Measurements from ENCODE around the gene EYA2. TPM values are rescaled to one million over a fixed set of nuclear protein-coding genes. Genes with fewer than 3 reads are reported as not detected.

The EYA2 gene
- total and polyA plus RNA-seq, 2 of the 4 experiments (the other 2 are of a cell fraction) = 2.3 to 5.4 TPM

GRCh38 chr20:46933150-46933549 is 38.5 kb downstream of the EYA2 start:
- Histone ChIP-seq H2AK5ac (ENCODE audit: low read depth, low read length) (no peak overlapping the region), H3K9ac (ENCODE audit: low read depth, low read length) (no peak overlapping the region), H3K36me3 (ENCODE audit: control insufficient read depth, insufficient read depth, low read length) (no peaks in the 10 kb centered on the region), H2BK5ac (ENCODE audit: low read depth, low read length, poor library complexity, severe bottlenecking) (no peak overlapping the region), H3K56ac (ENCODE audit: extremely low read depth, insufficient read depth, low read length) (no peak overlapping the region), H2BK15ac (ENCODE audit: low read depth, low read length) (no peak overlapping the region), H2BK20ac (ENCODE audit: low read depth, low read length) (no peak overlapping the region), H4K5ac (ENCODE audit: low read depth, low read length) (no peak overlapping the region), H3K4me2 (ENCODE audit: low read depth, low read length) (no peak overlapping the region), H3K18ac (ENCODE audit: low read depth, low read length) (no peak overlapping the region), H2BK120ac (ENCODE audit: low read depth, low read length) (no peak overlapping the region), H3K27me3 (ENCODE audit: control insufficient read depth, insufficient read depth, low read length) (no peaks in the 10 kb centered on the region), H3K4me3 (ENCODE audit: insufficient read depth, low read depth, low read length) (no peak overlapping the region), H3K4me1 (ENCODE audit: control insufficient read depth, insufficient read depth, low read length) (peaks cover 5% of the 10 kb centered on the region), H3K9me3 (ENCODE audit: control insufficient read depth, insufficient read depth, low read length) (no peaks in the 10 kb centered on the region), H3K27ac (ENCODE audit: insufficient read depth, low read length) (no peak overlapping the region), H4K8ac (ENCODE audit: low read depth in 2 of 2, low read length in 2 of 2) (no peak overlapping the region), H3K9me1 (ENCODE audit: insufficient read depth, low read length) (peaks cover 4% of the 10 kb centered on the region; the same call in 1 of the 2 replicates), H3K4ac (ENCODE audit: low read depth, low read length) (no peak overlapping the region), H3K79me1 (ENCODE audit: low read depth in 1 of 2, low read length in 2 of 2) (no peaks in the 10 kb centered on the region; a peak in 1 of 4 replicates), H2AK9ac (replicated peaks; ENCODE audit: low read depth, low read length, poor library complexity) (no peak overlapping the region), H3K14ac (replicated peaks; ENCODE audit: low read depth, low read length) (no peak overlapping the region), H4K20me1 (ENCODE audit: insufficient read depth, low read length) (no peaks in the 10 kb centered on the region), H4K91ac (ENCODE audit: insufficient read depth, low read depth, low read length) (no peak overlapping the region), H3K23ac (ENCODE audit: low read depth, low read length) (no peak overlapping the region), H2AFZ (replicated peaks; ENCODE audit: low read length, poor library complexity) (no peak overlapping the region)
- in situ Hi-C loops (cut with MboI; ENCODE audit: low sequenced_read_pairs) = no loop called here
- DNase-seq (no peak), ATAC-seq (ENCODE audit: low read depth) (no peak)
- BruUV-seq (replicated peaks) = no TSS peak
- ChIA-PET POLR2A (ENCODE audit: unreplicated experiment) (no interaction called here), CTCF (no interaction called here)
- TF ChIP-seq ELK1 (IDR thresholded peaks at IDR 0.05; ENCODE audit: borderline replicate concordance, low read depth, low read length) (no peak), CEBPB (IDR thresholded peaks at IDR 0.05; ENCODE audit: low read depth, low read length) (no peak), MAZ (IDR thresholded peaks at IDR 0.05; ENCODE audit: borderline replicate concordance, low read depth, low read length) (no peak), MAFK (IDR thresholded peaks at IDR 0.05; ENCODE audit: low read depth, low read length) (no peak), SMC3 (IDR thresholded peaks at IDR 0.05; ENCODE audit: low read depth, low read length) (no peak), MXI1 (IDR thresholded peaks at IDR 0.05; ENCODE audit: borderline replicate concordance, low read depth, low read length) (no peak), FOS (IDR thresholded peaks at IDR 0.05; ENCODE audit: low read depth, low read length) (no peak), CHD1 (IDR thresholded peaks at IDR 0.05; ENCODE audit: low read depth, low read length) (no peak), RAD21 (IDR thresholded peaks at IDR 0.05; ENCODE audit: low read length) (no peak), POLR2A (IDR thresholded peaks at IDR 0.05; ENCODE audit: low read depth, low read length) (no peak), USF2 (IDR thresholded peaks at IDR 0.05; ENCODE audit: low read depth, low read length) (no peak), CTCF (conservative IDR thresholded peaks at IDR 0.05; ENCODE audit: low read depth, low read length) (no peak), RCOR1 (IDR thresholded peaks at IDR 0.05; ENCODE audit: insufficient replicate concordance, low read length) (no peak), BHLHE40 (IDR thresholded peaks at IDR 0.05; ENCODE audit: low read depth, low read length) (no peak), RFX5 (IDR thresholded peaks at IDR 0.05; ENCODE audit: low read depth, low read length) (no peak), NFE2L2 (IDR thresholded peaks at IDR 0.05; ENCODE audit: low read depth, low read length) (no peak)
- dilution Hi-C loops (cut with HindIII; ENCODE audit: low sequenced_read_pairs, unreplicated experiment) = no loop called here
- whole genome bisulfite sequencing, 2 experiments (ENCODE audit: extremely low coverage in 2 of 2, insufficient read length in 1 of 2) = 80% methylated on average over 1 of the region's 5 CpGs; no CpG with 5 or more reads in 1 of the 2 experiments
- intact Hi-C loops (cut with micrococcal nuclease) = no loop called here

Data from IMR-90 (cell line).